A549 (cell line): Measurements from ENCODE around the gene RPL10.

ENCODE experiments used
- CBX8 ChIP-seq: fragments of 200-600 bp; sonication (generic); IDR thresholded peaks from 2 replicates; pipeline ENCODE4 v1.6.1; 2016
- ELK1 ChIP-seq: fragments of 150-350 bp; IDR thresholded peaks from 2 replicates; pipeline ENCODE4 v1.6.1; 2014; ENCODE audit warnings: low read depth, mild to moderate bottlenecking, low read length
- EP300 ChIP-seq, 2 experiments: fragments of >200 bp; sonication (Bioruptor Twin); formaldehyde crosslinking; IDR thresholded peaks; 2 replicates in 1 of 2; 3 replicates in 1 of 2; pipeline ENCODE4 v1.6.1; 2016 to 2017
- ESRRA ChIP-seq: fragments of 150-350 bp; IDR thresholded peaks from 2 replicates; pipeline ENCODE4 v1.6.1; 2014; ENCODE audit warnings: mild to moderate bottlenecking, low read length, borderline replicate concordance
- HDAC2 ChIP-seq: fragments of 200-600 bp; sonication (generic); IDR thresholded peaks from 2 replicates; pipeline ENCODE4 v1.6.1; 2016
- JUNB ChIP-seq: fragments of >200 bp; sonication (Bioruptor Twin); formaldehyde crosslinking; IDR thresholded peaks from 2 replicates; pipeline ENCODE4 v1.6.1; 2016
- NR3C1 ChIP-seq: fragments of >200 bp; sonication (Bioruptor Twin); formaldehyde crosslinking; IDR thresholded peaks from 3 replicates; pipeline ENCODE4 v1.6.1; 2017
- POLR2A ChIP-seq: IDR thresholded peaks from 2 replicates; pipeline ENCODE4 v1.6.1; 2012; ENCODE audit warnings: mild to moderate bottlenecking, low read length
- RAD21 ChIP-seq, 2 experiments: fragments of >200 bp in 1 of 2; sonication (Bioruptor Twin) in 1 of 2; formaldehyde crosslinking in 1 of 2; IDR thresholded peaks in 1 of 2; conservative IDR thresholded peaks in 1 of 2; 2 replicates in 1 of 2; 3 replicates in 1 of 2; pipeline ENCODE4 v1.6.1; 2012 to 2018; ENCODE audit warnings: inconsistent platforms in 1 of 2
- RFX5 ChIP-seq: fragments of 450-650 bp; IDR thresholded peaks from 2 replicates; pipeline ENCODE4 v1.7.1; 2014; ENCODE audit warnings: antibody characterized with exemption, mild to moderate bottlenecking, moderate library complexity
- SMC3 ChIP-seq: fragments of >200 bp; sonication (Bioruptor Twin); formaldehyde crosslinking; IDR thresholded peaks from 3 replicates; pipeline ENCODE4 v1.6.1; 2018; ENCODE audit warnings: inconsistent platforms
- SREBF2 ChIP-seq: fragments of 450-650 bp; IDR thresholded peaks from 2 replicates; pipeline ENCODE4 v1.6.1; 2014; ENCODE audit warnings: mild to moderate bottlenecking, moderate library complexity
- TF ChIP-seq, protein P1 (sequence below): fragments of >200 bp; sonication (Bioruptor Twin); formaldehyde crosslinking; IDR thresholded peaks from 3 replicates; pipeline ENCODE4 v1.5.1; 2016
- TF ChIP-seq, protein P2 (sequence below): IDR thresholded peaks from 2 replicates; pipeline ENCODE4 v1.6.1; 2012

GRCh38 chrX:154446430-154446829, 48.3 kb downstream of the RPL10 start:
- no peak for TF ChIP-seq NR3C1
- TF ChIP-seq POLR2A, result no peak
- TF ChIP-seq, protein P1, sequence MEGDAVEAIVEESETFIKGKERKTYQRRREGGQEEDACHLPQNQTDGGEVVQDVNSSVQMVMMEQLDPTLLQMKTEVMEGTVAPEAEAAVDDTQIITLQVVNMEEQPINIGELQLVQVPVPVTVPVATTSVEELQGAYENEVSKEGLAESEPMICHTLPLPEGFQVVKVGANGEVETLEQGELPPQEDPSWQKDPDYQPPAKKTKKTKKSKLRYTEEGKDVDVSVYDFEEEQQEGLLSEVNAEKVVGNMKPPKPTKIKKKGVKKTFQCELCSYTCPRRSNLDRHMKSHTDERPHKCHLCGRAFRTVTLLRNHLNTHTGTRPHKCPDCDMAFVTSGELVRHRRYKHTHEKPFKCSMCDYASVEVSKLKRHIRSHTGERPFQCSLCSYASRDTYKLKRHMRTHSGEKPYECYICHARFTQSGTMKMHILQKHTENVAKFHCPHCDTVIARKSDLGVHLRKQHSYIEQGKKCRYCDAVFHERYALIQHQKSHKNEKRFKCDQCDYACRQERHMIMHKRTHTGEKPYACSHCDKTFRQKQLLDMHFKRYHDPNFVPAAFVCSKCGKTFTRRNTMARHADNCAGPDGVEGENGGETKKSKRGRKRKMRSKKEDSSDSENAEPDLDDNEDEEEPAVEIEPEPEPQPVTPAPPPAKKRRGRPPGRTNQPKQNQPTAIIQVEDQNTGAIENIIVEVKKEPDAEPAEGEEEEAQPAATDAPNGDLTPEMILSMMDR, result no peak
- TF ChIP-seq ELK1, result no peak
- no peak for TF ChIP-seq RFX5
- no peak for TF ChIP-seq JUNB
- no peak for TF ChIP-seq HDAC2
- TF ChIP-seq EP300 (IDR thresholded peaks at IDR 0.05), result no peak
- TF ChIP-seq ESRRA, result no peak
- no peak for TF ChIP-seq RAD21 (conservative IDR thresholded peaks at IDR 0.05 in 1 of 2, IDR thresholded peaks at IDR 0.05 in 1 of 2)
- TF ChIP-seq, protein P2, sequence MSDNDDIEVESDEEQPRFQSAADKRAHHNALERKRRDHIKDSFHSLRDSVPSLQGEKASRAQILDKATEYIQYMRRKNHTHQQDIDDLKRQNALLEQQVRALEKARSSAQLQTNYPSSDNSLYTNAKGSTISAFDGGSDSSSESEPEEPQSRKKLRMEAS, result no peak
- TF ChIP-seq CBX8, result no peak
- no peak for TF ChIP-seq SMC3
- TF ChIP-seq SREBF2, result no peak
